Peyer's patch (tissue), 4 donors: ENCODE measurements around the gene ADM2.

ENCODE experiments used
- POLR2A ChIP-seq, 2 donors: fragments of 450-650 bp; IDR thresholded peaks; one replicate each; pipeline ENCODE4 v1.5.1; 2017; ENCODE audit warnings: antibody characterized with exemption in 2 of 2, mild to moderate bottlenecking in 2 of 2, moderate library complexity in 2 of 2
- TF ChIP-seq, protein P1 (sequence below), 6 experiments: fragments of 450-650 bp in 4 of 6; fragments of 200-600 bp in 2 of 6; sonication (generic) in 1 of 6; IDR thresholded peaks; one replicate each; pipeline ENCODE4 v1.5.1; 2017 to 2019; ENCODE audit warnings: antibody characterized with exemption in 6 of 6, mild to moderate bottlenecking in 3 of 6, moderate library complexity in 1 of 6

GRCh38 chr22:50504369-50505211 is 23.2 kb downstream of the ADM2 start:
- TF ChIP-seq, protein P1, sequence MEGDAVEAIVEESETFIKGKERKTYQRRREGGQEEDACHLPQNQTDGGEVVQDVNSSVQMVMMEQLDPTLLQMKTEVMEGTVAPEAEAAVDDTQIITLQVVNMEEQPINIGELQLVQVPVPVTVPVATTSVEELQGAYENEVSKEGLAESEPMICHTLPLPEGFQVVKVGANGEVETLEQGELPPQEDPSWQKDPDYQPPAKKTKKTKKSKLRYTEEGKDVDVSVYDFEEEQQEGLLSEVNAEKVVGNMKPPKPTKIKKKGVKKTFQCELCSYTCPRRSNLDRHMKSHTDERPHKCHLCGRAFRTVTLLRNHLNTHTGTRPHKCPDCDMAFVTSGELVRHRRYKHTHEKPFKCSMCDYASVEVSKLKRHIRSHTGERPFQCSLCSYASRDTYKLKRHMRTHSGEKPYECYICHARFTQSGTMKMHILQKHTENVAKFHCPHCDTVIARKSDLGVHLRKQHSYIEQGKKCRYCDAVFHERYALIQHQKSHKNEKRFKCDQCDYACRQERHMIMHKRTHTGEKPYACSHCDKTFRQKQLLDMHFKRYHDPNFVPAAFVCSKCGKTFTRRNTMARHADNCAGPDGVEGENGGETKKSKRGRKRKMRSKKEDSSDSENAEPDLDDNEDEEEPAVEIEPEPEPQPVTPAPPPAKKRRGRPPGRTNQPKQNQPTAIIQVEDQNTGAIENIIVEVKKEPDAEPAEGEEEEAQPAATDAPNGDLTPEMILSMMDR (IDR thresholded peaks at IDR 0.05): no peak
- no peak for TF ChIP-seq POLR2A (IDR thresholded peaks at IDR 0.05)
